C4-2B (cell line): Measurements from ENCODE around the gene MECP2.

Source experiments
- H3K27ac ChIP-seq: fragments of 450-650 bp; 2 replicates; pipeline ENCODE4 v1.5.1; 2017
- ZFX ChIP-seq: fragments of 450-650 bp; IDR thresholded peaks from 2 replicates; pipeline ENCODE4 v1.6.1; 2017
- TF ChIP-seq, protein P1 (sequence below): fragments of 450-650 bp; conservative IDR thresholded peaks from 2 replicates; pipeline ENCODE4 v1.5.1; 2017; ENCODE audit warnings: mild to moderate bottlenecking

MECP2 gene

DNA sequence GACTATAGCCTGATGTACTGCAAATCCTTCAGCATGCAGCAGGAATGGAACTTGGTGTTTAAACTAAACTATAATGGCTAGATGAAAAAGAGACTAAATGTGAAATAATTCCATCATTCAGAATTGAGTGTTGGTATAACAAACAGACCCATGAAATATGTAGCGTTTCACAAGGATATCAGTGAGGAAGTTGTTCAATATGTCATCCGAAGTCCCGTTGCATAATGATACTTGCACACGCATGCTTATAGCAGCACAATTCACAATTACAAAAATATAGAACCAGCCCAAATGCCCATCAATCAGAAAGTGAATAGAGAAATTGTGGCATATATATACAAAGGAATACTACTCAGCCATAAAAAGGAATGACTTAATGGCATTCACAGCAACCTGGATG is 20.4 kb downstream of the MECP2 start:
- H3K27ac ChIP-seq: no peak overlapping the region

DNA sequence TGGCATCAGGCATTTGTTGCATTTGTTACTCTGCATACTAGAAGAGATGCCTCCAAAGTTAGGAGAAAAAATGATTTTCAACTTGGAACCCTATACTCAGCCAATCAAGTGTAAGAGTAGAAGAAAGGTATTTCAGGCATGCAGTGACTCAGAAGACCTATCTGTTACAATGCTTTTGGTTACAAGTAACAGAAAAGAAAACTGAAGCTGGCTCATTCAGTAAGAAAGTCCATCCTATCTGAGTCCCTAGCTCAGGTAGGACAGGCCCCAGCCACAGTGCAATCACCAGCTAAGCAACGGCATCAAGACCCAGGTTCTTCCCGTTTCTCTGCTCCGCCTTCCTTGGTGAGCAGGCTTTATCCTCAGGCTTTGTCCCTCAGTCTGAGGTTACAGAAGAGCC is 23.3 kb downstream of the MECP2 start:
- no peak overlapping the region for H3K27ac ChIP-seq
- TF ChIP-seq ZFX: no peak
- TF ChIP-seq, protein P1, sequence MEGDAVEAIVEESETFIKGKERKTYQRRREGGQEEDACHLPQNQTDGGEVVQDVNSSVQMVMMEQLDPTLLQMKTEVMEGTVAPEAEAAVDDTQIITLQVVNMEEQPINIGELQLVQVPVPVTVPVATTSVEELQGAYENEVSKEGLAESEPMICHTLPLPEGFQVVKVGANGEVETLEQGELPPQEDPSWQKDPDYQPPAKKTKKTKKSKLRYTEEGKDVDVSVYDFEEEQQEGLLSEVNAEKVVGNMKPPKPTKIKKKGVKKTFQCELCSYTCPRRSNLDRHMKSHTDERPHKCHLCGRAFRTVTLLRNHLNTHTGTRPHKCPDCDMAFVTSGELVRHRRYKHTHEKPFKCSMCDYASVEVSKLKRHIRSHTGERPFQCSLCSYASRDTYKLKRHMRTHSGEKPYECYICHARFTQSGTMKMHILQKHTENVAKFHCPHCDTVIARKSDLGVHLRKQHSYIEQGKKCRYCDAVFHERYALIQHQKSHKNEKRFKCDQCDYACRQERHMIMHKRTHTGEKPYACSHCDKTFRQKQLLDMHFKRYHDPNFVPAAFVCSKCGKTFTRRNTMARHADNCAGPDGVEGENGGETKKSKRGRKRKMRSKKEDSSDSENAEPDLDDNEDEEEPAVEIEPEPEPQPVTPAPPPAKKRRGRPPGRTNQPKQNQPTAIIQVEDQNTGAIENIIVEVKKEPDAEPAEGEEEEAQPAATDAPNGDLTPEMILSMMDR: no peak

More for the DNA sequence above, 20.4 kb downstream of the MECP2 start:
- TF ChIP-seq, protein P1: no peak
- TF ChIP-seq ZFX: no peak

DNA sequence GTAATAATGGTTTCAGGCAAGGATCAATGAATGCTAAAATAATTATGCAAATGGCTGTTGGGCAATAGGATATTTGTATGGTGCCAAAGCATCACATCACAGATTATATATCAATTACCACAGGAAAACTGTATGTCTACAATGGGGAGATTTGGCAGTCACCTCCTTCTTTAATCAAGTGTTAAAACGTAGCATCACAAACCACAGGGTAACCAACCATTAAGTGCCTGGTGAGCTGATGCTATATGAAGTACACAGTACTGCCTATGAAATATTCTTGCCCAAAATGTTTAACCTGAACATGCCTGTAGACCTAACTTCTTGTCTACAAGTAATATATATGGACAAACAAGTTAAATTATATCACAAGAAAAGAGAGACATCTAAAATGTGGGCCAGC is 25.3 kb downstream of the MECP2 start:
- no peak overlapping the region for H3K27ac ChIP-seq
- TF ChIP-seq, protein P1: no peak
- TF ChIP-seq ZFX: no peak

DNA sequence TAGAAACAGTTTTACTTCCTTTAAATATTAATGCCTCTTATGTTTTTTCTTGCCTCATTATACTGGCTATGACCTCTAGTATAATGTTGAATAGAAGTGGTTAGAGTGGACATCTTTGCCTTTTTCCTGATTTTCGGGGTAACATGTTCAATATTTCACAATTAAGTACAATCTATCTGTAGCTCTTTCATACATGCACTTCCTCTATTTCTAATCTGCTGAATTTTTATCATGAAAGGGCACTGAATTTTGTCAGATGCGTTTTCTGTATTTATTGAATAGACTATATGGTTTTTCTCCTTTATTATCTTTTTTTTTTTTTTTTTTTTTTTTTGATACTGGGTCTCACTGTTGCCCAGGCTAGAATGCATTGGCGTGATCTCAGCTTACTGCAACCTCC is 29.0 kb downstream of the MECP2 start:
- TF ChIP-seq, protein P1: no peak
- no peak for TF ChIP-seq ZFX

DNA sequence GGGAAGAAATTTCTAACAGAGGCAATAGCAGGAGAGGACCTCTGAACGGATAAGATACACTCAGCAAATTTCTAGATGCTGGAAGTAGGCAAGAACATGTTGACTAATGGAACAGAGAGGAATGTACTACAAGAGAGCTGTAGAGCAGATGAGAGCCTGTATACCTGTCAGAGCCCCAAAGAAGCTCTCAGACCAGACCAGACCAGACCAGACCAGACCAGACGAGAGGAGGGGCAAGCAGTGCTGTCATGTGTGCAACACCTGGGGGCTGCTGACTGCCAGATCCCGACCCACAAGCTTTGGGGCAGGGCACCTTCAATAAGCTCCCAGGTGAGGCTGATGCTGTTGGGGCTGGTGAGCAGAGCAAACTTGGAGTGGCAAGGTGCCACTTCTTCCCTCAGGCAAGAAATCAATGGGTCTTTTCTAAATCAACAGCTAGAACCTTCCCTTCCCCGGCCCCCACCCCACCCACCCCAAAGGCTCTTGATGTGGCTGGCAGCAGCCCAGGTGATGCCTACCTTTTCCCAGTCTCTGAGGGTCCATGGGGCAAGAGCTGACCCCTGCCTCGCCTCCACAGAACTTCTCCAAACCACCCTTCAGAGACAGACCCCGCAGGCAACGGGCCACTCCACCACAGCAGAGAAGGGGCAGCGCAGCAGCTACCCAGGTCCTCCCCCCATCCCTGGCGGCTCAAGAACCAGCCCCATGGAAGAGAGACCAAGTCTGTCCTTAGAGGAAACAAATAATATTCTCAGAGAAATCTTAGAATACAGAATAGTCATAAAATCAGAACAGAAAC is 32.7 kb downstream of the MECP2 start:
- H3K27ac ChIP-seq: no peak overlapping the region
- TF ChIP-seq, protein P1: no peak
- no peak for TF ChIP-seq ZFX

More for the DNA sequence above, 29.0 kb downstream of the MECP2 start:
- no peak overlapping the region for H3K27ac ChIP-seq

DNA sequence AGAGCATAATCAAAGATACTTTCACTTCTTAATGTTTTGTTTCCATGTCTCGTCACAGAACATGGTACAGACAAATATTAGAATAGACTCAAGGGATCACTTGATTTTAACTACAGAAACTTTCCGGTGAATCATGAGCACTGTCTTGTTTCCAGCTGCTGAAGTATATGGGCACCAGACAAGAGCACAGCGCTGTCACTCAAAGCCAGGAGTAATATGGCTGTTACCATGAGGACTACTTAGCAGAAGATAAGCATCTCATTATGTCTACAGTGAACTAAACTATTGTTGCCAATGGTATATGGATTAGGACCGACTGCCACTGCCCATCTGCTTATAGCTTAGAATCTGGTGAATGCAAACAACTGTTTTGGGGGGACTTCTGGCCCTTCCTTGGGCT is 34.3 kb downstream of the MECP2 start:
- H3K27ac ChIP-seq: no peak overlapping the region
- no peak for TF ChIP-seq ZFX
- TF ChIP-seq, protein P1: no peak

DNA sequence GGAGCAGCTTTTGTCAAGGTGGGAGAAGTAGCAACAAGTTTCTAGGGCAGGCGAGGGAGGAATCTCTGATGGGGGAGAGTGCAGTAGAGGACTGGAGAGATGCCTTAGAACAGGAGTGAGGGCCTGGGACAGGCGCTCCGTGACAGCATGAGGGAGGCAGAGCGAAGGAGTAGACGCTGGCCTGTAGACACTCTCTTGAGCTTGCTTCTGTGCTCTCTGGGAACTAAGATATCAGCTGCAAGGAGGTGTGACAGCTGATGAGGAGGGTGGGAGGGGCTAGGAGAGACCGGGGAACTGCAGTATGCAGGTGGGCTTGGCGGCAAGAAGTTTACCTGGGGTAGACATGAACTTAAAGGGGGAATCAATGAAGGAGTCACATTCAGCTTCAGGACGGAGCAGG is 35.7 kb downstream of the MECP2 start:
- TF ChIP-seq, protein P1: no peak
- TF ChIP-seq ZFX: no peak
- no peak overlapping the region for H3K27ac ChIP-seq
